Adrenal gland (tissue), 5 donors: Measurements from ENCODE around the gene CLASP1.
"Not testable (repeated sequence)": the region's sequence is repeated elsewhere in the genome, so short reads cannot be mapped to it uniquely, and the experiment has no call there.

Experiments
- POLR2A ChIP-seq, 2 donors: fragments of 450-650 bp; IDR thresholded peaks; one replicate each; pipeline ENCODE4 v1.6.1; 2017; ENCODE audit warnings: antibody characterized with exemption in 2 of 2, mild to moderate bottlenecking in 2 of 2, moderate library complexity in 1 of 2
- TF ChIP-seq, protein P1 (sequence below), 6 experiments: fragments of 450-650 bp in 4 of 6; fragments of 200-600 bp in 2 of 6; sonication (generic) in 1 of 6; IDR thresholded peaks; 1 replicate in 5 of 6; 2 replicates in 1 of 6; pipeline versions ENCODE4 v1.5.1 to v1.8.0; 2016 to 2021; ENCODE audit warnings: antibody characterized with exemption in 6 of 6, mild to moderate bottlenecking in 2 of 6, moderate library complexity in 1 of 6
- donor health status: DM: no; HTN: no; CAD: no.

DNA sequence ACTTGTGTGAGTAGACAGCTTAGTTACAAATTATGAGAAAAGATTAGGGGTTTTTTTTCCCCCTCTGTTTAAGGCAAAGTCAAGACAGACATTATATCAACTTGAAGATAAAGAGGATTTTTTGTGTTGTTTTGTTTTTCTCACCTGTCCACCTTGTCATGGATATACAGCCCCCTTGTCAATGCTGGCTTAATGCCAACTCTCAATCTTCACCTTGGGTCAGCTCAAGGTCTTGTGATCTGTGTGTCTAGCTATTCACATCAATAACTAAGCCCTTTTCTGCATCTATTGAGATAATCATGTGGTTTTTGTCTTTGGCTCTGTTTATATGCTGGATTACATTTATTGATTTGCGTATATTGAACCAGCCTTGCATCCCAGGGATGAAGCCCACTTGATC, 211.0 kb downstream of the CLASP1 start:
- TF ChIP-seq, protein P1, sequence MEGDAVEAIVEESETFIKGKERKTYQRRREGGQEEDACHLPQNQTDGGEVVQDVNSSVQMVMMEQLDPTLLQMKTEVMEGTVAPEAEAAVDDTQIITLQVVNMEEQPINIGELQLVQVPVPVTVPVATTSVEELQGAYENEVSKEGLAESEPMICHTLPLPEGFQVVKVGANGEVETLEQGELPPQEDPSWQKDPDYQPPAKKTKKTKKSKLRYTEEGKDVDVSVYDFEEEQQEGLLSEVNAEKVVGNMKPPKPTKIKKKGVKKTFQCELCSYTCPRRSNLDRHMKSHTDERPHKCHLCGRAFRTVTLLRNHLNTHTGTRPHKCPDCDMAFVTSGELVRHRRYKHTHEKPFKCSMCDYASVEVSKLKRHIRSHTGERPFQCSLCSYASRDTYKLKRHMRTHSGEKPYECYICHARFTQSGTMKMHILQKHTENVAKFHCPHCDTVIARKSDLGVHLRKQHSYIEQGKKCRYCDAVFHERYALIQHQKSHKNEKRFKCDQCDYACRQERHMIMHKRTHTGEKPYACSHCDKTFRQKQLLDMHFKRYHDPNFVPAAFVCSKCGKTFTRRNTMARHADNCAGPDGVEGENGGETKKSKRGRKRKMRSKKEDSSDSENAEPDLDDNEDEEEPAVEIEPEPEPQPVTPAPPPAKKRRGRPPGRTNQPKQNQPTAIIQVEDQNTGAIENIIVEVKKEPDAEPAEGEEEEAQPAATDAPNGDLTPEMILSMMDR (IDR thresholded peaks at IDR 0.05): not testable (repeated sequence)
- not testable (repeated sequence) for TF ChIP-seq POLR2A (IDR thresholded peaks at IDR 0.05)
